Transverse colon (tissue), 4 donors: ENCODE measurements around the gene ZRANB3.

Experiments used
- POLR2A ChIP-seq: fragments of 450-650 bp; IDR thresholded peaks from one replicate; pipeline ENCODE4 v1.6.1; 2016; ENCODE audit warnings: antibody characterized with exemption, mild to moderate bottlenecking, moderate library complexity
- POLR2AphosphoS5 ChIP-seq, 3 donors: sonication (generic); formaldehyde crosslinking; IDR thresholded peaks; one replicate each; pipeline ENCODE4 v1.6.1; 2016; ENCODE audit warnings: antibody characterized with exemption in 3 of 3
- TF ChIP-seq, protein P1 (sequence below), 5 experiments: fragments of 200-600 bp in 3 of 5; fragments of 450-650 bp in 2 of 5; sonication (generic) in 3 of 5; IDR thresholded peaks; 1 replicate in 2 of 5; 2 replicates in 3 of 5; pipeline ENCODE4 v1.5.1; 2016 to 2017; ENCODE audit warnings: antibody characterized with exemption in 5 of 5, inconsistent platforms in 3 of 5, mild to moderate bottlenecking in 2 of 5, moderate library complexity in 1 of 5

DNA sequence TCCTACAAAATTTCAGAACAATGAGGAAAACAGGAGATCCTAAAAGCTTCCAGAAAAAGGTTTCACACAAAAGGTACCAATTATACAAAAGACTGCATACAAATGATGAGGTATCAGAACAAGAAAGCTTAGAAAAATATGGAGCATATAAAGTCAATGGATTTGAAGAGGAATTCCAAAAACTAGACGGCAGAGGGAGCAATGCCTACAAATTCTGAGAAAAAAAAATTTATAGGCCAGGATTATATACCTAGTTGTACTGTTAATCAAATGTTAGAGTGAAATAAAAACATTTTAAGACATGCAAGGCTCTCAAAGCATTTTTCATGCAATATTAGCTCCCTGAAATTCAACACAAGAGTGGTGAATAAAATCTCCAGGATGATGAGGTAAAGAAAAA lies 106.2 kb downstream of the ZRANB3 start:
- TF ChIP-seq, protein P1, sequence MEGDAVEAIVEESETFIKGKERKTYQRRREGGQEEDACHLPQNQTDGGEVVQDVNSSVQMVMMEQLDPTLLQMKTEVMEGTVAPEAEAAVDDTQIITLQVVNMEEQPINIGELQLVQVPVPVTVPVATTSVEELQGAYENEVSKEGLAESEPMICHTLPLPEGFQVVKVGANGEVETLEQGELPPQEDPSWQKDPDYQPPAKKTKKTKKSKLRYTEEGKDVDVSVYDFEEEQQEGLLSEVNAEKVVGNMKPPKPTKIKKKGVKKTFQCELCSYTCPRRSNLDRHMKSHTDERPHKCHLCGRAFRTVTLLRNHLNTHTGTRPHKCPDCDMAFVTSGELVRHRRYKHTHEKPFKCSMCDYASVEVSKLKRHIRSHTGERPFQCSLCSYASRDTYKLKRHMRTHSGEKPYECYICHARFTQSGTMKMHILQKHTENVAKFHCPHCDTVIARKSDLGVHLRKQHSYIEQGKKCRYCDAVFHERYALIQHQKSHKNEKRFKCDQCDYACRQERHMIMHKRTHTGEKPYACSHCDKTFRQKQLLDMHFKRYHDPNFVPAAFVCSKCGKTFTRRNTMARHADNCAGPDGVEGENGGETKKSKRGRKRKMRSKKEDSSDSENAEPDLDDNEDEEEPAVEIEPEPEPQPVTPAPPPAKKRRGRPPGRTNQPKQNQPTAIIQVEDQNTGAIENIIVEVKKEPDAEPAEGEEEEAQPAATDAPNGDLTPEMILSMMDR (IDR thresholded peaks at IDR 0.05), result no peak
- TF ChIP-seq POLR2A (no peak), POLR2AphosphoS5 (IDR thresholded peaks at IDR 0.05) (no peak)
